Spleen (tissue), 7 donors: ENCODE data around the gene CANT1.

Experiments
- POLR2AphosphoS5 ChIP-seq, 3 donors: sonication (generic); formaldehyde crosslinking; IDR thresholded peaks; one replicate each; pipeline ENCODE4 v1.5.1; 2017; ENCODE audit warnings: antibody characterized with exemption in 3 of 3
- TF ChIP-seq, protein P1 (sequence below), 11 experiments: fragments of 200-600 bp in 7 of 11; fragments of 450-650 bp in 4 of 11; sonication (generic) in 4 of 11; IDR thresholded peaks in 8 of 11; conservative IDR thresholded peaks in 3 of 11; 1 replicate in 7 of 11; 2 replicates in 4 of 11; pipeline versions ENCODE4 v1.4.0 to v1.8.0; 2016 to 2021; ENCODE audit warnings: antibody characterized with exemption in 11 of 11, inconsistent platforms in 4 of 11, mild to moderate bottlenecking in 1 of 11
- donor health status: DM: no; HTN: no; CAD: no; lungs with moderate emphysema.
- donor health status: DM: no; HTN: no; CAD: no.
- donor health status: DM: no; HTN: no; CAD: no.

DNA sequence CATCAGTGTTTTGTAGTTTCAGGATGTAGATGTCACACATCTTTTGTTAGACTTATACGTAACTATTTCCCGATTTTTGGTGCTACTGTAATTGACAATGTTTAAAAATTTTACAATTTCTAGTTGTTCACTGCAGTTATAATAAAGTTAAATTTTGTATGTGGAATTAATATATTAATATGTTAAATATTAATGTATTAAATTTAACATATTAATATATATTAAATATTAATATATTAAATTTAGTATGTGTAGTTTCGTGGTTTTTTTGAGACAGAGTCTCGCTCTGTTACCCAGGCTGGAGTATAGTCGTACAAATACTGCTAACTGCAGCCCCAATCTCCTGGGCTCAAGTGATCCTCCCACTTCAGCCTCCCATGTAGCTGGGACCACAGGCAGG is 24.2 kb downstream of the CANT1 start:
- TF ChIP-seq, protein P1, sequence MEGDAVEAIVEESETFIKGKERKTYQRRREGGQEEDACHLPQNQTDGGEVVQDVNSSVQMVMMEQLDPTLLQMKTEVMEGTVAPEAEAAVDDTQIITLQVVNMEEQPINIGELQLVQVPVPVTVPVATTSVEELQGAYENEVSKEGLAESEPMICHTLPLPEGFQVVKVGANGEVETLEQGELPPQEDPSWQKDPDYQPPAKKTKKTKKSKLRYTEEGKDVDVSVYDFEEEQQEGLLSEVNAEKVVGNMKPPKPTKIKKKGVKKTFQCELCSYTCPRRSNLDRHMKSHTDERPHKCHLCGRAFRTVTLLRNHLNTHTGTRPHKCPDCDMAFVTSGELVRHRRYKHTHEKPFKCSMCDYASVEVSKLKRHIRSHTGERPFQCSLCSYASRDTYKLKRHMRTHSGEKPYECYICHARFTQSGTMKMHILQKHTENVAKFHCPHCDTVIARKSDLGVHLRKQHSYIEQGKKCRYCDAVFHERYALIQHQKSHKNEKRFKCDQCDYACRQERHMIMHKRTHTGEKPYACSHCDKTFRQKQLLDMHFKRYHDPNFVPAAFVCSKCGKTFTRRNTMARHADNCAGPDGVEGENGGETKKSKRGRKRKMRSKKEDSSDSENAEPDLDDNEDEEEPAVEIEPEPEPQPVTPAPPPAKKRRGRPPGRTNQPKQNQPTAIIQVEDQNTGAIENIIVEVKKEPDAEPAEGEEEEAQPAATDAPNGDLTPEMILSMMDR (IDR thresholded peaks at IDR 0.05 in 8 of 11, conservative IDR thresholded peaks at IDR 0.05 in 3 of 11): no peak
- no peak for TF ChIP-seq POLR2AphosphoS5 (IDR thresholded peaks at IDR 0.05)
